ENCODE results near the gene RHOJ.

GRCh38 chr14:63283884-63284248 lies 79.6 kb downstream of the RHOJ start:
- TF ChIP-seq CTCF (IDR thresholded peaks at IDR 0.05; ENCODE audit: extremely low read depth in 1 of 2, insufficient read depth in 1 of 2, low read depth in 1 of 2, low read length in 2 of 2) (no peak), MYC (IDR thresholded peaks at IDR 0.05; ENCODE audit: low read depth, low read length) (no peak), POLR2A (IDR thresholded peaks at IDR 0.05; ENCODE audit: low read depth, low read length) (no peak)

Data from endothelial cell of umbilical vein (primary cell).